GM21786 (cell line): Measurements from ENCODE around the gene HERPUD1.
"Not testable (repeated sequence)": the region's sequence is repeated elsewhere in the genome, so short reads cannot be mapped to it uniquely, and the experiment has no call there.

ENCODE experiments used
- ATAC-seq: cut with Tn5 transposase; IDR thresholded peaks from one replicate; pipeline ENCODE4 v1.9.1; 2021; ENCODE audit not compliant: unreplicated experiment

HERPUD1 gene, protein sequence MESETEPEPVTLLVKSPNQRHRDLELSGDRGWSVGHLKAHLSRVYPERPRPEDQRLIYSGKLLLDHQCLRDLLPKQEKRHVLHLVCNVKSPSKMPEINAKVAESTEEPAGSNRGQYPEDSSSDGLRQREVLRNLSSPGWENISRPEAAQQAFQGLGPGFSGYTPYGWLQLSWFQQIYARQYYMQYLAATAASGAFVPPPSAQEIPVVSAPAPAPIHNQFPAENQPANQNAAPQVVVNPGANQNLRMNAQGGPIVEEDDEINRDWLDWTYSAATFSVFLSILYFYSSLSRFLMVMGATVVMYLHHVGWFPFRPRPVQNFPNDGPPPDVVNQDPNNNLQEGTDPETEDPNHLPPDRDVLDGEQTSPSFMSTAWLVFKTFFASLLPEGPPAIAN

DNA sequence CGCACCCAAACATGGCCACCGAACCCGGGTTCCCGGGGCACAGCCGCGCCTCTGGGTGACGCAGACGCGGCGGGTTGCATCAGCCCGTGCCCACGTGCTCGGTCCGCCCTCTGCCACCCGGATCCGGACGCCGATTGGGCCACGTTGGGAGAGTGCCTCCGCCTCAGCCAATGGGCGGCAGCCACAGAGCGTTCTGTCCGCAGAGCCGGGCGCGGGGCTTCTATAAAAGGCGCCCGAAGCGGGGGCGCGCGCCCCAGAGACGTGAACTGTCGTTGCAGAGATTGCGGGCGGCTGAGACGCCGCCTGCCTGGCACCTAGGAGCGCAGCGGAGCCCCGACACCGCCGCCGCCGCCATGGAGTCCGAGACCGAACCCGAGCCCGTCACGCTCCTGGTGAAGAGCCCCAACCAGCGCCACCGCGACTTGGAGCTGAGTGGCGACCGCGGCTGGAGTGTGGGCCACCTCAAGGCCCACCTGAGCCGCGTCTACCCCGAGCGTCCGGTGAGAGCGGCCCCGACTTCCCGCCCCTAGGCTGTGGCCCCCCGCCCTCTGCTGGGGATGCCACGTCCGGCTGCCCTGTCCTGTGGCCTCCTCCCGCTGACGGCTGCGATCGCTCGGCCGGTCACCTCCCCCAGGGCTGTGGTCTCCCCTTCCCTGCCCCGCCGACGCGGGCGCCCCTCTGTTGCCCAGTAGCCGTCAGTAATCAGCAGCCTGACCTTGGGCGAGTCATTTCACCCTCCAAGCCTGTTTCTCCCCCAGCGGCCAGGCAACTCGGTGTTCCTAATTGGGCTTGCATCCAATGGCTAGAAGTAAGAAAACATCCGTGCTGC, at the start of gene HERPUD1:
Gene HERPUD1 (plus strand): TSS at position 251 of the 829 bp plus-strand sequence. CDS start 103 bp downstream, at position 354.
- ATAC-seq = peak; percentile 77

DNA sequence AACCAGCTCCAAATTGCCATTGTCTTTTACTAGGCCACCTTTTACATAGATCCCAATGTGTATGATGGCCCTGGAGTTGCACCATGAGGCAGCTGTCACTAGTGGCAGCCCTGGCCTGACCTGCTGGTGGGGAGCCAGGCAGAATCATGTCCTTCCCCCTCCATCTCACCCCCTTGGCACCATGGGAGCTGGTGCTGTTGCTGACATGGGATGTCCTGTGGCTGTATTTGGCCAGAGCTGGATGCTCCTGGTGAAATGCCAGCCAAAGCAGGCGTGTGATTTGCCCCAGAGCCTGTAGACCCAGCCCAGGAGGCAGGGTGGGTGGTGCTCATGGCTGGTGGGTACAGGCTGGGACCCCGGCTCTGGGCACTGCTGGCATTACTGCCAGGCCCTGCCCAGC, 48.4 kb upstream of the HERPUD1 start:
- ATAC-seq = no peak

DNA sequence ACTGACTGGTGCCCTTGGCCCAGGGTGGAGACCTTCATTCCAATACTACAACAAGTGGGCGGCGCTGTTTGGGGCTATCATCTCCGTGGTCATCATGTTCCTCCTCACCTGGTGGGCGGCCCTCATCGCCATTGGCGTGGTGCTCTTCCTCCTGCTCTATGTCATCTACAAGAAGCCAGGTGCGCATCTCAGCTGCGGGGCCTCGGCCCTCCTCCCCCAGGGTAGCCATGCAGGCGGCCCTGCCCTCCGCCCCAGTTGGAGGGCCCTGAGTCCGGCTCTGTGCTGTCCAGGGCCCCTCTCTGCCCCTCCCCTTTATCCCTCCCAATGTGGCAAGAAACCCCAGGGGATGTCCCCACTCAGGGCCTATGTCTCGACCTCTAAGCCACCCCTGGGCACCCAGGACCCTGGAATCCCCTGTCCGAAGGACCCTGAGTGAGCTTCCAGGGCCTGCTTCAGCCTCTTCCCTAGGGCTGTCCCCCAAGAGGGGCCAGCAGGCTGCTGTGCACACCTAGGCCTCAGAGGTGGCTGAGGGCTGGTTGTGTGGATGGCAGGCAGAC, 47.8 kb upstream of the HERPUD1 start:
- no peak for ATAC-seq

DNA sequence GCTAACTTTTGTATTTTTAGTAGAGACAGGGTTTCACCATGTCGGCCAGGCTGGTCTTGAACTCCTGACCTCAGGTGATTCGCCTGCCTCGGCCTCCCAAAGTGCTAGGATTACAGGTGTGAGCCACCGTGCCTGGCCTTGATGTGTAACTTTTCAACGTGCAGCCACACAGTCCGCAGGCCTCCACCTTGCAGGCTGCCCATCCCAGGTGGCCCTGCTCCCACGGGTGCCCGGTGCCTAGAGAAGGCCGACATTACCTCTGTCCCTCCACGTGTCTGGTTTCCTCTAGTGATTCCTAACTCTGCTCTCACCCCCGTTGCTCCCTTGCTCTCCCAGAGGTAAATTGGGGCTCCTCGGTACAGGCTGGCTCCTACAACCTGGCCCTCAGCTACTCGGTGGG, 47.0 kb upstream of the HERPUD1 start:
- not testable (repeated sequence) for ATAC-seq

DNA sequence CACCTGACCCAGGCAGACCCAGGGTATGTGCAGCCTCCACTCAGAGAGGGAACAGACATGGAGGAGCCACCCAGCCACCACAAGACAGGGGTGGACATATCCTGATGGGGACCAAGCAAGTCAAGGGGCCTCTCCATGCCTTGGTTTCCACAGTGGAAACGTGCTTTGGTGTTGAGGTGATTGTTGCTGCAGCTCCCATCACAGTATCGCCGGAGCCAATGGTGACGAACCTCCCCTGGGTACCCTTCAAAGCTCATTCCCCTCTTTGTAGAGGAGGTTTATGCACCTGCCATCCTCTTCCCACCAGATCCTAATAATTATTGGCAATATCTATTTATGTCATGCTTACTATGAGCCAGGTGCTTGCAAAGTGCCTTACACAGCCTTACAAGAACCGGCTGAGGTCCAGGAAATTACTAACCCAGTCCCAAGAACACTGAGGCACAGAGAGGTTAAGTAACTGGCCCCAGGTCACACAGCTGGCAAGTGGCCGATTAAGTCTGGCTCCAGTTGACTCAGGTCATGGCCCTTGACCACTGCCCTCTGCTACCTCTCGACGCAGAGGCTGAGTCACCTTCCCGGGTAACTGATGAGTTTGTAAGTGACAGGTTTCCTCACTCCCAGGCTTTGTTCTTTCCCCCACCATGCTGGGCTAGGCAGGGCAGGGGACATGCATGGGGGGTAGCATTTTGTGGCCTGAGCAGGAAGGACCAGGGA, 46.3 kb upstream of the HERPUD1 start:
- no peak for ATAC-seq

DNA sequence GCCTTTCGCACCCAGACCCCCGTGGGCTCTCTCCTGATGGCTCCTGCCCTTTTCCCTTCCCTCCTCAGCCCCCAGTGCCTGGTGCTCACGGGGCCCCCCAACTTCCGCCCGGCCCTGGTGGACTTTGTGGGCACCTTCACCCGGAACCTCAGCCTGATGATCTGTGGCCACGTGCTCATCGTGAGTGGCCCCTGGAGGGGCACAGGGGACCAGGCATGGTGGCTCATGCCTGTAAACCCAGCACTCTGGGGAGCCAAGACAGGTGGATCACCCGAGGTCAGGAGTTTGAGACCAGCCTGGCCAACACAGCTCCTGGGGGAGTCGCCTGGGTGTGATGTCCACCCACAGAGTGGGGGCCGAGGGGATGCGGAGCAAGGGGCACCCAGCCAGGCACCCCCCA, 45.6 kb upstream of the HERPUD1 start:
- no peak for ATAC-seq

DNA sequence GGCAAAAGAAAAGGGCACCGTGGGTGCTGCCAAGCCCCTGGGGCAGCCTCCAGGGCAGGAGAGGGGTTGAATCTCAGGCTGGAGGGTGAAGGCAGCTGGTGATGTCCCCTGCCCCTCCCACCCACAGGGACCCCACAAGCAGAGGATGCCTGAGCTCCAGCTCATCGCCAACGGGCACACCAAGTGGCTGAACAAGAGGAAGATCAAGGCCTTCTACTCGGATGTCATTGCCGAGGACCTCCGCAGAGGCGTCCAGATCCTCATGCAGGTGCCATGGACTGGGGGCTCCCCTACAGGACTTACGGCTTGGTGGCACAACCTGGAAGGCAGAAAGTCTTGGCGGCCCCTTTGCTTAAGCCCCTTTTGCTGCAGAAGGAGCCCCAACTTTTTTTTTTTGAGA, 45.1 kb upstream of the HERPUD1 start:
- no peak for ATAC-seq

DNA sequence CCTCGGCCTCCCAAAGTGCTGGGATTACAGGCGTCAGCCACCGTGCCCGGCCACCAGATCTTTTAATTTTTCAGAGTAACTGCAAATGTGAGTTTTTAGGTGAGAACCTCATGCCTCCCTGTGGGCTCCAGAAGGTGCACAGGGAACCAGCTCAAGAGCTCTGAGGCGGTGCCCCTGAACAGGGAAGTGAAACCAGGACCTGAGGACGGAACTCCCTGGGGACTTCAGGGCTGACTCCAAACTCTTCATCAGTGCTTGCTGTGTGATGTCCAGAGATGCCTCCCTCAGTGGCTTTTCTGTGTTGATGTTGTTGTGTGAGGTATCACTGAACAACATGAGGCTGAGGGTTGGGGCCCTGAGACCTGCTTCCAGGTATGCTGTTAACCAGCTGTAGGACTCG, 43.1 kb upstream of the HERPUD1 start:
- ATAC-seq = peak; percentile 76

DNA sequence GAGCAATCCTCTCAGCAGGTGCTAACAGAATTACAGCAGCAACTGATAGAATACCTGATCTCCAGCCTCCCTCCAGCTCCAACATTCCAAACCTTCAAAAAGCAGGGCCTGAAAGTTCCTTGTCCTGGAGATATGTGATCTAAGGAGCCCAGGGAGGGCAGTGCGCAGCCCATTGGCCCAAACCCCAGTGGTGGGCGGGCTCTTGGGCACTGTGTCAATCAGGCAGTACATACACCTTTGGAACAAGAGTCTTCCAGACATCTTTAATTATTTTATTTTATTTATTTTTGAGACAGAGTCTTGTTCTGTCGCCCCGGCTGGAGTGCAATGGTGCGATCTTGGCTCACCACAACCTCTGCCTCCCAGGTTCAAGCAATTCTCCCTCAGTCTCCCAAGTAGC, 42.7 kb upstream of the HERPUD1 start:
- ATAC-seq = peak; percentile 15

DNA sequence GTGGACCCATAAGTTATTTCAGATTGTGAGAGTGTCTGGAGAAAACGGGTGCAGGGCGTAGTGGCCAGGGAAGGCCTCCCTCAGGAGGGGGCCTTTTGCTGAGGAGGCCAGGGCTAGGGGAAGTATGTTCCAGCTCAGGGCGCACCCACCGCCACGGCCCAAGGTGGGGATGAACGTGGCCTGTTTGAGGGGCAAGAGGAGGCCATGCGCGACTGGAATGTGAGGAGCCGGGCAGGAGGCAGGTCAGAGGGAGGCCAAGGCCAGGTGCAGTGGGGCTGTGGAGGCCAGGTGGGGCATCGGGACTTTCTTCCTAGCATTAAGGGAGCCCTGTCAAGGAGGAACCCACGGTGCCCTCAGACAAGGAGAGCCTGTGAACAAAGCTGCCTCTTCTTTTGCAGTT, 40.3 kb upstream of the HERPUD1 start:
- ATAC-seq = no peak

DNA sequence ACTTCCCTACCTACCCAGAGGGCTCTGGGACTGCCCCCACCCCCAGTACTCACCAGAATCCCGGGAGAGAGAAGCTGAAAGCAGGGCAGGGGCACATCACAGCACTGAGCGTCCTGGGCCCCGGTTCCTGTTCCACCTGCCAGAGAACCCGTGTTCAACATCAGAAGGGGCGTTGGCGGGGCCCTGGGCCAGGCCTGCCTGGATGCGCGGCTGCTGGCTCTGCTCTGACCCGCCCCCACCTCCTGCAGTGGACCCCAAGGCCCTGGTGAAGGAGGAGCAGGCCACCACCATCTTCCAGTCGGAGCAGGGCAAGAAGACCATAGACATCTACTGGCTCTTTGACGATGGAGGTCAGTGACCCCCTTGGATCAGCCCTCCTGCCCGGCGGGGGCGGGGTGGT, 39.2 kb upstream of the HERPUD1 start:
- ATAC-seq = no peak

DNA sequence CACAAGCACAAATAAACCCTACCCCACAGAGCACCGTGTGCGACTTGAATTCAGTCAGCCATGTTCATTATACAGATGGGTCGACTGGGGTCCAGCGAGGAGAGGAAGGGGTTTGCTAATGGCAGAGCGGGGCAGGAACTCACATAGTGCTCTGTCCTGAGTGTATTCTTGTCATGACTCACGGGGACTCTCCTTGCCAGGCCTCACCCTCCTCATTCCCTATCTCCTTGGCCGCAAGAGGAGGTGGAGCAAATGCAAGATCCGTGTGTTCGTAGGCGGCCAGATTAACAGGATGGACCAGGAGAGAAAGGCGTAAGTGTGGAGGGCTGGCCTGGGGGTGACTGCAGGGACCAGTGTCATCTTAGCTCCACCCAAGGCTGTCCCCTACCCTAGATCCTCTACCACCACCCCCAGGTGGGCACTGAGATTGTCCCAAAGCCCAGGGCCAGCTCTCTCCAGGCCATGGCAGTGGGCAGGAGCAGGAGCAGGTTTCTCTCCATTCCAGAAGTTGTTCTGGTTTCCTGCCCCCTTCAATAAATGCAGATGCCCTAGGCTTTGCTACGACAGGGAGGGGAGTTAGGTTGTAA, 37.5 kb upstream of the HERPUD1 start:
- ATAC-seq = no peak

DNA sequence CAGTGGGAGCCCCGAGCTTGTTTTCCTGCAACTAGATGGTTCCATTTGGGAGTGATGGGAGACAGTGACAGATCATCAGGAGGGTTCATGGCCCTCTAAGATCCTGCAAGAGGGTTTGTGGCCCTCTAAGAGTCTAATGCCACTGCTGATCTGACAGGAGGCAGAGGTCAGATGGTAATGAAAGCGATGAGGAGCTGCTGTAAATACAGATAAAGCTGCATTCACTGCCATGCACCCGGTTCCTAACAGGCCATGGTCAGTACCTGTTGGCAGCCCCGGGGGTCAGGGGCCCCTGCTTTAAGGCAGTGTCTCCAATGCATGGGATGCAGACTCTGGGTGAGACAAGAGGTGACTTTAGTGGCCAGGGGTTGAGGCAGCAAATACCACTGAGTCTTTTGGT, 36.1 kb upstream of the HERPUD1 start:
- ATAC-seq = no peak

DNA sequence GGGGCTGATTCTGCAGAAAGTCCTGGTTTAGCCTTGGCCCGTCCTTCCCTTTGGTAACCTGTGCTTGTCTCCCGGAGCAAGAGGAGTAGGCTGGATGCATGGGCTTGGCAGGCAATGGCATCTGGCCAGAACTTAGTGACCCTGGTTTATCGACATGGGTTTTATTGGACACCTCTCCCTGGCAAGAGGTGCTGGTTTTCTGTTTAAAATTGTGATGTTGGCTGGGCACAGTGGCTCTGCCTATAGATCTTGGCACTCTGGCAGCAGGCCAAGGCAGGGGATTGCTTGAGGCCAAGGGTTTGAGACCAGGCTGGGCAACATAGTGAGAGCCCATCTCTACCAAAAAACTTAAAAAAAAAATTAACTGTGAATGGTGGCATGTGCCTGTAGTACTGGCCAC, 35.7 kb upstream of the HERPUD1 start:
- no peak for ATAC-seq

DNA sequence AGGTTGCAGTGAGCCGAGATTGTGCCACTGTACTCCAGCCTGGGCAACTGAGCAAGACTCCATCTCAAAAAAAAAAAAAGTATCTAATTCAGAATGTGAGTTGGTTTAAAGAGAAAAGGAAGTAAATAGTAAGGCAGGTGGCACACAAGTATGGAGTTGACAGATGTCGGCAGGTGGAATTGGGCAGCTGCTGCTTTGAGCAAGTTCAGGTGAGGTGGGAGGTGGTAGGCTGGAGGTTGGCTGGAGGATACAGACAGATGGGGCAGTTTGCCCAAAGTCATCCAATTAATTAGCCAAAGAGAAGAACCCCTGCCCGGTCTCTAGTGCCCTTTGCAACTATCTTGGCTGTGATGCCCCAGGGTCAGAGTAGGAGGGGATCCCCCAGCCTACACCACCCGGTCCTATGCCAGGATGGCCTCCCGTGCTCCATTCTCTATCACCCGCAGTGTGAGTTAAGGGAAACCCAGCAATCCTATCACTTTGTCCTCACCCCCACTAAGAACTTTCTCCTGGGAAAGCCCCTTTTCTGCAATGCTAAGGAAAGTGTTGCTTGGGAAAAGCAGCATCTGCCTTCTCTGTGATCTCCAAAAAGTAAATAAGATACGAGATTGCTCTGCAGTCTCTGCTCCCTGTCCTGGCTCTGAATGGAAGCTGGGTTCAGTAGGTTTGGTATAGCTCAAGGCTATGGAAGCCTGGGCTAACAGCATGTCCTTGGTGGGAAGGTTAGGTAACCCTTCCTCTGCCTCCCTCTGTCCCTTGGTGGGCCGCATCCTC, 34.7 kb upstream of the HERPUD1 start:
- no peak for ATAC-seq

DNA sequence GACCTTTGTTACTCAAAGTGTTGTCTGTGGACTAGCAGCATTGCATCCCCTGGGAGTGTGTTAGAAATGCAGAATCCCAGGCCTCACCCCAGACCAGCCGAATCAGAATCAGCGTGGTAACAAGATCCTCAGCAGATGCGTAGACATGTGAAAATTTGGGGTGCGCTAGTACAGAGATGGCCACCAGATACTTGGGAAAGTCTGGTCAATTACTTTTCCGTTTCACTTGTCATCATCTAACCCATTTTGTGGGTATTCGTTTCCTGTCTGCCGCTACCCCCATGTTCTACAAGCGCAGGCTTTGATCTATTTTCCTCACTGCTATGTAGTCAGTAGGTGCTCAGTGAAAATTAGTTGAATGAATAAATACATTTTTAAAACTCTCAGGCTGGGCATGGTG, 33.1 kb upstream of the HERPUD1 start:
- peak; percentile 70 for ATAC-seq

DNA sequence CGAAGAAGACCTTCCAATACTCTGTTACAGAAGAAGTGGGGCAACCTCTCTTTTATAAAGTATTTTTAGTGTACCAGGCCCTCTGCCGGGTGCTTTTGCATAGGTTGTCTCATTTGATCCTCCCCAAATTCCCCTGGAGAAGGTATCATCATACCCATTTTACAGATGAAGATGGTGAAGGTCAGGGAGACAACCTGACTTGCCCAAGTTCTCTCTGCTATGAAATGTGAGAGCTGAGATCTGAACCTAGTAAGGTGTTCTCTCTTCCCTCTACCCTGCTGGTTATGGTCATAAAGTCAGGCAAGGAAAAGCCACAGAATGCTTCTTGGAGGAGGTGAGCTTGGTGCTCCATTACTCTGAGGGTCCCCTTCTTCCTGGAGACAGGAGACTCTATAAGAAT, 28.1 kb upstream of the HERPUD1 start:
- ATAC-seq = no peak

DNA sequence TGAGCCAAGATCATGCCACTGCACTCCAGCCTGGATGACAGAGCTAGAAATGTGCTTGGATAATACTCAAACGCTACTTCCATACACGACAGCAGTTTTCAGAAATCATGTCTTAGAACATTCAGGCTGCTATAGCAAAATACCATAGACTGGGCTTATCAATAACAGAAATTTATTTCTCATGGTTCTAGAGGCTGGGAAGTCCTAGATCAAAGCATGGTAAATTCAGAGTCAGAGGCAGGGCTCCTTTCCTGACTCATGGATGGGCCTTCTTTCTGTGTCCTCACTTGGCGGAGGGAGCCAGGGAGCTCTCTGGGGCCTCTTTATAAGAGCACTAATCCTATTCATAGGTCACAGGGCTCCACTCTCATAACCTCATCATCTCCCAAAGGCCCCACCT, 24.5 kb upstream of the HERPUD1 start:
- no peak for ATAC-seq

DNA sequence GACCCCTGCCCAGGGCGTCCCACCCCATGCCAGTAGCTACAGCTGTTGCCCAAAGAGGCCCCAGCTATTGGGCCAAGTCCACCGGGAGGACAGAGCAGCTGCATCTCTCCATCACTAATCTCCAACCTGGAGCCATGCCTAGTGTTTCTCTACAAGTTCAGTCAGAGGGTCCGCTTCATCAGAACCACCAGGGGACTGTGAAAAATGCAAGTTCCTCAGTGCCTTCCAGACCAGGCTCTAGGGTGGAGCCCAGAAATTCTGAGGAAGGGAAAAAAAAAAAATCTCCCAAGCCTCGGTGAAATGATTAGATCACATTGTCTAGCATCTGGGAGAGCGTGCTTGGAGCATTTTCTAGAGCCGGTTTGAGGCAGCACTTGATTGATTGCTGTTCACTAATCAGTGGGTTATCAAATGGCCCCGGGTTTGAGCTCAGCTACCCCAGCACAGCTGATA, 22.4 kb upstream of the HERPUD1 start:
- ATAC-seq = no peak

DNA sequence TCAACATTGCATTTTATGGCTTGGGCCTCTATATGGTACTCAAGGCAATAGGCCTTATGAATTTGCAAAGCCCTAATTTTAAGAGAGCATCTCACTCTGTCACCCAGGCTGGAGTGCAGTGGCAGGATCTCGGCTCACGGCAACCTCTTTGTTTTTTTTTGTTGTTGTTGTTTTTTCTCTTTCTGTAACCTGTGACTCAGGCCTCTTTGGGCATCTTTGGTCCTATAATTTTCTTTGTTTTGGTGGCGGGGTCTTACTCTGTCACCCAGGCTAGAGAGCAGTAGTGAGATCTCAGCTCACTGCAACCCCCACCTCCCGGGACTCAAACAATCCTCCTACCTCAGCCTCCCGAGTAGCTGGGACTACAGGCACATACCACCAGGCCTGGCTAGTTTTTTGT, 21.8 kb upstream of the HERPUD1 start:
- ATAC-seq = no peak
